ENCODE results near the gene SF1.

SF1 gene

DNA sequence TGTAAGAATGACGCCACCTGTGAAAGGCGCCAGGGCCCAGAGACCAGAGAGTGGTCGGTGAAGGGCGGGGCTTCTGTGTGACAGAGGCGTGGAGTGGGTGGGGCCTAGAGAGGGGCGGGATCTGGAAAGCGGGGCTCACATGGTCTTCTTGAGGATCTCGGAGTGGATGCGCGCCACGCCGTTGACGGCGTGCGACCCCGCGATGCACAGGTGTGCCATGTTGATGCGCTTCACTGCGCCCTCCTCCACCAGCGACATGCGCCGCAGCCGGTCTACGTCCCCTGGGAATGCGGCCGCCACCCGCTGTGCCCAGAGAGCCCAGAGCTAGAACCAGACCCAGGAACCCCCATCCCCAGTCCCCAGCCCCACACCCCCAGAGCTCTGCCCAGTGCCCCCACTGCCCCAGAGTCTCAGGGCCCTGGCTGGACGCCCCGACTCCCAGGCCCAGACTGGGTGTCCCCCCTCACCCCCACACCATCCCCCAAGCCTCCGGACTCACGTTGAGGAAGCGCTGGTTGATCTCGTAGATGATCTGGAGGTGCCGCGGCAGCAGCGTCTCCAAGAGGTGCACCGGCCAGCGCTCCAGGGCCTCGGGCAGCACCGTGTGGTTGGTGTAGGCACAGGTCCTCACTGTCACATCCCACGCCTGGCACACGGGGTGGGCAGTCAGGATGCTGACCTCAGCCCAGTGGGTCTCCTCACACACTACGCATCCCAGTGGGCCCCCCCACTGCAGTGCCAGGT is 24.8 kb downstream of the SF1 start:
- no peak for DNase-seq (ENCODE audit: low read depth, low spot score)
- no peak overlapping the region for H3K4me3 ChIP-seq (ENCODE audit: low read length)

DNA sequence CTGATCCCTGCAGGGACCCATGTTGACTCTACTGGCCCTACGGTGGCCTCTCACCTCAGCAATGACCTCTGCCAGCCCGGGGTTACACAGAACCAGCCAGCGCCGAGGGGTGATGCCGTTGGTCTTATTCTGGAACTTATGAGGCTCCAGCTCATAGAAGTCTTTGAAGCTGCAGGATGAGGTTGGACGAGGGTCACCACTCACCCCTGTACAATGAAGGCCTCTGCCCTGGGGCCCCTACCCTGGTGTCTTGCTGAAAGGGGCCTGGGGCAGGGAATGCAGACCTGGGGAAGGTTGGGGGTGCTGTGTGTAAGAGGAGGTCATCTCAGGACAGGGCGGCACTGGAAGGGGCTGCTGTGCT is 25.3 kb downstream of the SF1 start:
- no peak overlapping the region for H3K4me3 ChIP-seq (ENCODE audit: low read length)
- DNase-seq (ENCODE audit: low read depth, low spot score) = no peak

DNA sequence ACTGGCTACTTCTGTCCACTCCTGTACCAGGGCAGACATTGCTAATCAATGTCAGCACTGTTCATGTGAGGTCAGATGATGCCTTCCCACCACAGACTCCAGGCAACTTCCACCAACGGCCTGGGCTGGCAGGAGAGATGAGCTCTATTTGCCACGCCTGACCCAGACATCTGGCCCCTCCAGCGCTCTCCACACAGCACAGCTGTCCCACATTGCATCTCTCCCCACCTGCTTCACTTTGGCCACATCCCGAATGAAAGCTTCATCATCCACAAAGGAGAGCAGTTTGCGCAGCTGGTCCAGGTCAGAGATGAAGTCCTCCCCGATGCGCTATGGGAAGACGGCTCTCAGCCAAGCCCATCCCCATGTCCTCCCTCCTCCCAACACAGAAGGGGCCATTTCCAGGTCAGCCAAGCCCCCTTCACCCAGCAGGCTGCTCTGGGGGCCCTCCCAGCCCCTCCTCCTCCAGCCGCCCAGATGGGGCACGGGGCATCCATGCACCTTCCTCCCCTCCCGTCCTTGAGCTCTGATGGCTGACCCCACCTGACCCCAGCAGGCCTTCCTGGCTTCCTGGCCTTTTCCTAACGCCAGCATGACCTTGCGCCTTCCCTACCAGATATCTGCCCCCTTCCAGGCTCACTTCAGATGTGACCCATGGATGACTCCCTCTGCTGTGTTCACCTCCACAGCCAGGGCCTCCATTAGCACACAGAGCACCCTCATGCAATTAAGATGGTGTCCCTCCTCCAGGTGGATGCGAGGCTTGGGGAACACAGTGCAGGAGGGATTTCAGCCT is 26.0 kb downstream of the SF1 start:
- no peak for DNase-seq (ENCODE audit: low read depth, low spot score)
- no peak overlapping the region for H3K4me3 ChIP-seq (ENCODE audit: low read length)

DNA sequence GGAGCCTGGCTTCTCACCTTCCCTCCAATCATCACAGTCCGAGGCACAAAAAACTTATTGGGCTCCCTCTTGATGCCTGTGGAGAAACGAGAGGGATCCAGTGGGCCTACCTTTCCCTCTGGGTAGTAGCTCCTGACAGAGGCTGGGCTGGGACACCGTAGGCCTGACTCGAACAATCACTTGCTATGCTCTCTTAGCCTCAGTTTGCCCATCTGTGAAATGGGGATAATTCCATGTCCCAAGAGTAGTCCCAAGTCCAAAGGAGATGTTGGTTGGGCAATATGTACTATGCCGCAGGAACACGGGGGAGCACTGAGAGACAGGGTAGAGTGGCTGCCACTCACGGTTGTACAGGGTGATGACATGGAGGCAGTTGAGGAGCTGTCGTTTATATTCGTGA is 26.8 kb downstream of the SF1 start:
- H3K4me3 ChIP-seq (ENCODE audit: low read length) = no peak overlapping the region
- no peak for DNase-seq (ENCODE audit: low read depth, low spot score)

DNA sequence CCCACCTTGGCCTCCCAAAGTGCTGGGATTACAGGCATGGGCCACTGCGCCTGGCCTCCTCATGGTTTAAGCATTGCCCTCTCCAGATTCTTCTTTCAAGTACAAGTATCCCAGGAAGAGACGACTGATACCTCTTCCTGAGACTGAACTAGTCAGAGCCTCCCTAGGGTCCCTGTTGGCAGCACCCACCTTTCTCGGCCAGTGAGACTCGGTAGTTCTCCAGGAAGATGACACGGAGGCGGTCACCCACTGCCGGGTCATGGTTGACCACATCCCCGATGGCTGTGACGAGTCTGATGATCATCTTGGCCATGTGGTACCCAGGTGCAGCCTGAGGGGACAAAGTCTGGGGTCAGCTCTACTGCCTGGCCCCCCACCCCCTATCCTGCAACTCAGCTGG is 27.2 kb downstream of the SF1 start:
- no peak for DNase-seq (ENCODE audit: low read depth, low spot score)
- H3K4me3 ChIP-seq (ENCODE audit: low read length) = no peak overlapping the region

DNA sequence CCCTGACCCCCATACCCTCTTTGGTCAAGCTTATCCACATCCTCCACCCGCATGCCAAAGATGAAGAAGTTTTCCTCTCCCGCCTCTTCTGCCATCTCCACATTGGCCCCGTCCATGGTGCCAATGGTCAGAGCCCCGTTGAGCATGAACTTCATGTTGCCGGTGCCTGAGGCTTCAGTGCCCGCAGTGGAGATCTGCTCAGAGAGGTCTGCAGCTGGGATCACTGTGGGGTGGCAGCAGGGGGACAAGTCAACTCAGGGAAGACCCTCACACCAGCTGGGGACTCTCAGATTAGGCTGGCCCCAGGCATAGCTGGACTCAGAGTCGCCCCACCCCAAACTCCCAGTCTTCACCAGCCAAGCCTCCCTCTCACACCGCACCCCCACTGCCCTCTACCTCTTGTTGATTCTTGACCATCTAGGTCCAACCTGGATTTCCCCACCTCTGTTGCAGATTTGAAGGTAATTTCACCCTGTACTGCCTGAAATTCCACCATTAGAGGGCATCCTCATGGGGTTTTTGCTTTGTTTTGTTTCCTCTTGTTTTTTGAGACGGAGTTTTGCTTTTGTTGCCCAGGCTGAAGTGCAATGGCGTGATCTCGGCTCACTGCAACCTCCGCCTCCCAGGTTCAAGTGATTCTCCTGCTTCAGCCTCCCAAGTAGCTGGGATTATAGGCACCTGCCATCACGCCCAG is 27.8 kb downstream of the SF1 start:
- H3K4me3 ChIP-seq (ENCODE audit: low read length) = no peak overlapping the region
- DNase-seq (ENCODE audit: low read depth, low spot score) = no peak

DNA sequence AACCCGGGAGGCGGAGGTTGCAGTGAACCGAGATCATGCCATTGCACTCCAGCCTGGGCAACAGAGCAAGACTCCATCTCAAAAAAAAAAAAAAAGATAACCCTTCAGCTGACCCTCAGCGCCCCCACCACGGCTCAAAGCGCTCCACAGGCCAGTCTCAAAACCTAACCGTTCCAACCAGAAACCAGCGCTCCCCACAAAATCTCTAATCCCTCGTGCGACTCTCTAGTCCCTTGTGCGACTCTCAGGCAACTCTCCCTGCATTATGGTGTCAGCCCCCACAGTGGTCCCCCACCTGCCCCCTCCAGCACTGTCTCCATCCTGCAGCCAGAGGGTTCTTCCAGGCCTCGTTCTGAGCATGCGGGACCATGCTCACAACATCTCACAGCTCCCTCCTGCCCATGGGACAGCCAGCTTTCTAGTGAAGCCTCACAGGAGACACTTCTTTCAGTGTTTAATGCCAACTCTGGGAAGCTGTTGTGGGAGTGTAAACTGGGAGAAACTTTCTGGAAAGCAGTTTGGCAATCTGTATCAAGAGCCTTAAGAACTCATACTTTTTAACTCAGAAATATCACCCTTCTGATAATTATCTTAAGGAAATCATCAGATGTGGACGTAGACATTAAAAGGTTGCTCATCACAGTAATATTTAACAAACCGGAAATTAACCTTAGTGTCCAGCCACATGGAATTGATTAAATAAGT is 30.2 kb downstream of the SF1 start:
- DNase-seq (ENCODE audit: low read depth, low spot score) = no peak

DNA sequence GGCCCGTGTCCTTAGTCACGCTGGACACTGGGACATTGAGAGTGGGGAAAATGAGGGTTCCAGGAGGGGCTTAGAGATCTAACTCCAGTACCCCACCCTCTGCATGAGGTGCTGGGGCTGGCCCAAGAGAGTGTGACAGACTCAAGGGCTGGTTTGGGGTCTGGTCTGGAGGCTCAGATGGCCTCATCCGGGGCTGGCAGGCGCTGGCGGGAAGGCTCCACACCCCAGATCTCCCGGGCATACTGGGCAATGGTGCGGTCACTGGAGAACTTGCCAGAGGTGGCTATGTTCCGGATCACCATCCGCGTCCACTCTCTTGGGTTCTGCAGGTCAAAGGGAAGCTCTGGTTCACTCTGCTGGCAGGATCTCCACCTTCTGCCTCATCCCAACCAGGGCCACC is 31.9 kb downstream of the SF1 start:
- DNase-seq (ENCODE audit: low read depth, low spot score) = no peak
- no peak overlapping the region; the same call in 1 of the 2 replicates for H3K4me3 ChIP-seq (ENCODE audit: low read length)

More for the DNA sequence above, 30.2 kb downstream of the SF1 start:
- no peak overlapping the region for H3K4me3 ChIP-seq (ENCODE audit: low read length)

DNA sequence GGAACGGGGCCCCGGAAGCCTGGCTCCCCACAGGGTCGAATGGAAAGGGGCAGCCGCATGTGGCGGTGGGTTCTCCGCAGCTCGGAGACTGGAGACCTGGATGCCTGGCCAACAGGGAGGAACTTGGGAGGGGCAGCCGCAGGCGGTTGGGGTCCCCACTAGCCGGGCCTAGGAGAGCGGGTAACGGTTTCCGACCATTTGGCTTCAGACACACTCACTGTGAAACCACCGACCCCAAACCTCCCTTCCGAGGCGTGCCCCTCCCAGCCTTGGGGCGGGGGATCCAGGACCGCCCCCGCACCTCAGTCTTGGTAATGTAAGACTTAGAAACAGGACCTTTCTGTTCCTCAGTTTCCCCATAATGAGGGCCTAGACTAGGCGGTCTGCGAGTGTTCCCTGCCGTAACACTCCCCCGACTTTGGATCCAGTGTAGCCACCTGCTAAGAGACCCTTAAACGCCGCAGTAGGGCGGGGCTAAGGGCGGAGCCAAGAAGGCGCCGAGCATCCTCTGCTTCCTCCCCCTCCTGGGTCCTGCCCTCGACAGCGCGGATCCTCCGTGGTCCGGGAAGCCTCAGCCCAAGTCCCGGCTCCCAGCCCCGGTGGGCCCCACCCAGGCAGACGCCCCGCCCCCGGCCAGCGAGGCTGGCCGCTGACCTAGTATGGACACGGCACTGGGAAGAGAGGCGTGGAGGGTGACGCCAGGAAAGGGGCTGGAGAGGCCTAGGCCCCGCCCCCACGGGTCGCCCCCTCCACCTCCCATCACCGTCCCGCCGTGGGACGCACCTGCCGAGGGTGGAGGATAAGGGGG is 32.6 kb downstream of the SF1 start:
- H3K4me3 ChIP-seq (ENCODE audit: low read length) = peak overlapping the region; percentile 76
- DNase-seq (ENCODE audit: low read depth, low spot score) = peak; percentile 77

DNA sequence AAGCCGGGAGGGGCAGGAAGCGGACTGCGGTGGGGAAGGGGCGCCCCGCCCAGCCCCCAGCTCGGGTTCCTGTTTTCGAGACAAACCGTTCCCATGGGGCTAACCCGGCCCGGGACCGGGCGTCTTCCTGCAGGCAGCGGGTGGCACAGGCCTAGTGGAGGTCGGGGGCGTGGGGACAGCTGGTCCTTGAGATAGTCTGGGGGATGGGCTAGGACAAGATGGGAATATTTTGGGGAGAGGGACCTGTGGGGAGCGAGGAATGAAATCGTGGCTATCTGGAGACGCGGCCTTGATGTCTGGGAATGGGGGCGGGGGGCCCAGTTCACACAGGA is 33.2 kb downstream of the SF1 start:
- peak overlapping the region; percentile 76 for H3K4me3 ChIP-seq (ENCODE audit: low read length)
- DNase-seq (ENCODE audit: low read depth, low spot score) = peak; percentile 79

DNA sequence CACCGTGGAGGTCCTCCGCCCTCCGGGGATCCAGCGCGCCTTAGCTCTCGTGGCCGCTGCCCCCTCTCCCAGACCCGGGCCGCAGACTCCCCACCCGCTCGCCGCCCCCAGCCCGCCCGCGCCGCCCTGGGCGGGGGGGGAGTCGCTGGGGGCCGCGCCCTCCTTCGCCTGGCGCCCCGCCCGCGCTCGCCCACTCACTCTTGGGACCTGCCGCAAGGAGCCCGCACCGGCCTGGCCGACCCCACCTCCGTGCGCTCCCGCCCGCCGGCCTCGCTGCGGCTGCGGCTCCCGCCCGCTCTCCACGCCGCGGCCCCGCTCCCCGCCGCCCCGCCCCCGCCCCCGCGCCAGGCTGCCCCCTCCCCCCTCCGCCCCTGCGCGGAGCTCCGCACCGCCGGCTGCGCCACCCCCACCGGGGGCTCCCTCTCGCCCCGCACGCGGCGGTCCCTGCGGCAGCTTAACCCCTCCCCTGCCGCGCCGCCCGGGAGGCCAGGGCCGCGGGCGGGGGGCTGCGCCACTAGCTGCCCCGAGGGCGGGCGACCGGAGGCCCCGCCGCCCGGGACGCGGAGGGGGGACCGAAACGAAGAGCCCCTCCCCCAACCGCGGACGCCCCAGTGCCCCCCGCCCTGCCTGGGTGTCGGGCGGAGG is 33.7 kb downstream of the SF1 start:
- peak overlapping the region; percentile 76 for H3K4me3 ChIP-seq (ENCODE audit: low read length)
- no peak for DNase-seq (ENCODE audit: low read depth, low spot score)

DNA sequence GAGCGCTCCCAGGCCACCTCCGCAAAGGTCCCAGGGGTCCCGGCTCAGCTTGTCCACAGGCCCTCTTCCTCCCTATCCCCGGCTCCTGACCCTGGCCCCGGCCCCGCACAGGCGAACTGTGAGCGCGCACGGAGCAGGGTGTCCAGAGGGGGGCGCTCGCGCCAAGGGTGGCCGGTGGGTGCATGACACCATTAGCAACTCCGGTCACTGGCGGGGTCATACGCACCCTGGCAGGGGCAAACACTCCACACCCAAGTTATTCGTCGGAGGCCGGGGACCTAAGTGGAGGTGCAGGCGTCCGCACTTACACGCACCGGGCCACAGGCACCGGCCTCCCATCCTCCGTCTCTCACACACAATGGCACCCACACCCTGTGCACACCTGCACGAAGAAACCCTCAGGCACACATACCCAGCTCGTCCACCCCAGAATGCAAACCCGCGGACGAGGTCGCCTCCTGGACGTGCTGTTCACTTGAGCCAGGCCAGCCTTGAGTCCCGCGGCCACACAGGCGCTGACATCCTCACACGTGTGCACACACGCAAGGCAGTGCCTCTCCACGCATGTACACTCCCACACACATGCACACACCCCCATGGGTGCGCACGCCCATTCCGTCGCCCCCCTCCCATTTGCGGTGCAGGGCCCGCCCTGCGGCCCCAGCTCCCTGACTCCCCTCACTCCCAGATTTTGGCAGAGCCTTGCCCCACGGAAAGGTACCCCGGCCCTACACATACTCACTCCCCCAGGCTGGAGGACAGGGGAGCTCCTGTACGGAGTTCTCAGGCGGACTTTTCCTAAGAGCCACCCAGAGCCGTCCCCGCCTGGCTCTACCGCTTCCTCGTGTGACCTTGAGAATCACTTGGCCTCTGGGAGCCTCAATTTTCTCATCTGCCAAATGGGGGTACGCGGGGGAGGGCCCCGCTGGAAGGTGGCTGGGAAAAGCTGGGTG is 34.5 kb downstream of the SF1 start, which contains the start of gene RASGRP2:
RASGRP2 (minus strand) TSS at position 552 of the 953 bp plus-strand sequence. CDS start 1,276 bp downstream, outside the sequence.
- H3K4me3 ChIP-seq (ENCODE audit: low read length) = peak within 1 kb of the TSS; percentile 76
- DNase-seq (ENCODE audit: low read depth, low spot score) = peak; percentile 62

DNA sequence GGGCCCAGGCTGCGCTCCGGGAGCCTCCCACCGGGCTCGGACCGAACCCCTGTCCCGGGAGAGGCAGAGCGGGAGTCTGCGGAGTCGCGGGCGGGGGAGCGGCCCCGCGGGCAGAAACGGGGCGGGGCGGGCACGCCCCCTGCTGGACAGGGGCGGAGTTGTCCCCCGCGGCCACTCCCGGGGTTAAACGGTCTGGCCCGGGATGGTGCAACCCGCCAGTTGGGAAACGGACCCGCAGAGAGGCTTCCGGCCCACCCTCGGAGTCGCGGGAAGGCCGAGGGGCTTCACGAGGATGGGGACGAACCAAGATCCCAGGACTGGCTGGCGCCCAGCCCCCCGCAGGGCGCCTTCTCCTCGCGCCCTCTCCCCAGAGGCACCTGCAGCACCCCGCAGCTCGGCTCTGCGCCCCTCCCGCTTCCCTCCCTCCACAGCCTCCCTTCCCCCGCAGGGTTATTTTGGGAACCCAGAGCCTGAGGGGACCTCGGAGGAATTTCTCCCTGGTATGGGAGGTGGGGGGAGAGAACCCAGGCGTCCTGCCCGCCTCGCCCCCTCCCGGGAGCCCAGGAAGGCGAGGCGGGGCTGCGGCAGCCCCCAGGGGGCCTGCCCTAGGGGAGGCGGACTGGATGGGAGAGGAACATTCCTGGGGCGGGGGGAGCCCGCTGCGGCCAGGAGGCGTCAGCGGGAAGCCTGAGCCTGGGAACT is 35.3 kb downstream of the SF1 start:
- no peak for DNase-seq (ENCODE audit: low read depth, low spot score)

DNA sequence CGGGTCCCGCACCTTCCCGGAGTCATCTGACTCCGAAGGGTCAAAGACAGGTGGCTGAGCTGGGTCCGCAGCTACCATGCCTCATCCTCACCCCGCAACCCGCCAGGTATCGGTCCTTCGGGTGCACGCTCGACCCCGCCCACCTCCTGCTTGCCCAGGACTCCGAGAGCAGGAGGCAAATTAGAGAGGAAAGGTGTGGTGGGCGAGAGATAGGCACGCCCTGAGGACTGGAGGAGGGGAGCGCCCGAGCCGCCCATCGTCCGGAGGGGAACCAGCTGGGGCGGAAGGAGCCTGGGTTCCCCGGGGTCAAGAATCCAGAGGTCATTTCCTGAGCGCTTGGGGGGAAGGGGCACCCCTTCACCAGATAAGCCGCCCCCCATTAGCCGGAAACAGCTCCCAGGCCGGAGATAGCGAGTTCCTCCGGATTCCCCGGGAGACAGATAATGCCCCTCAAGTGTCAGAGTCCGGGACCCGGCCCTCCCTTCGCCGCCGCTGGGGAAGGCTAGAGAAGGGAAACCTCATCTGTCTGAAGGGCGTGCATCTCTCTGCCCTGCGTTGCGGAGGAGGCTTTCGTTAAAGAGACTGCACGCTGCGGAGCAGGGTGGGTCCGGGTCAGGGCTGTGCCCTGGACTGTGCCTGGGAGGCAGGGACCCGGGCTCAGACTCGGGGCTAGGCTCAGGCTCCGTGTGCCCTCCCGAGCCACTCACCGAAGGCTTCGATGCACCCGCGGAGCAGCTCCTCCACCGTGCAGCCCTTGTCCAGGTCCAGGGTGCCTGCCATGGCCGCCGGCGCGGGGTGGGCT is 36.1 kb downstream of the SF1 start:
- DNase-seq (ENCODE audit: low read depth, low spot score) = no peak
- H3K4me3 ChIP-seq (ENCODE audit: low read length) = no peak overlapping the region

More for the DNA sequence above, 35.3 kb downstream of the SF1 start:
- H3K4me3 ChIP-seq (ENCODE audit: low read length) = peak overlapping the region; percentile 76

DNA sequence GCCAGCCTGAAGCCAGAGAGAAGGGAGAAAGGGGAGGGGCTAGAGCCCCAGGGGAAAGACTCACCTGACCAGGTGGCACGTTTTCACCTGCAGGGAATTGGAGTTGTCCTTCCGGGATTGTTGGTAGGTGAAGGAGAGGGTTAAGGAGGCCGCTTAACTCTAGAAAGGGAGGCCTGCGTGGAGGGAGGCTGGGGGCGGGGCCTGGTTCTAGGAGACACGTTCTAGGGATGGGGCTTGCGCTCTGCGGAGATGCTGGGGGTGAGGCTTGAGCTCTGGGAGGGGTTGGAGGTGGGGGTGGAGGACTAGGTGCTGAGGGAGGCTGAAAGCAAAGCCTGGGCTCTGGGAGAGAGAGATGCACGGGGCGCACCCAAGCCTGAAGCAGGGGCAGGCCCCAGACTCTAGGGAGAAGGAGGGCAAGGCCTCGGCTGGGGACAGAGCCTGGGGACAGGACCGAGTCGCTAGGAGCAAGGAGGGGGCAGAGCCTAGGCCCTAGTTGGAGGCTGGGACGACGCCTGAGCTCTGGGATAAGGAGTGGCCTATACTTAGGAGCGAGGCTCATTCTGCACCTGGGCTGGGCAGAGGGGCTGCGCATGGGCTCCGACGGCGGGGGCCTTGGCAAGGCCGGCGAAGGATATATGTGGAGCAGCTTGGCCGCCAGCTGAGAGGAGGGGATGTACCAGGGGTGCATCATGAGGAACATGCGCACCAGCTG is 36.8 kb downstream of the SF1 start:
- no peak for DNase-seq (ENCODE audit: low read depth, low spot score)
- no peak overlapping the region for H3K4me3 ChIP-seq (ENCODE audit: low read length)
